Mammary epithelial cell (primary cell): ENCODE results near the gene SMIM12.

Experiments used
- CTCF ChIP-seq, 2 donors: IDR thresholded peaks in 1 of 2; conservative IDR thresholded peaks in 1 of 2; 2 replicates each; pipeline ENCODE4 v1.5.1; 2011 to 2012; ENCODE audit warnings: inconsistent platforms in 2 of 2, low read length in 2 of 2, mild to moderate bottlenecking in 2 of 2, control low read depth in 1 of 2, low read depth in 1 of 2; ENCODE audit not compliant: insufficient read depth in 1 of 2; ENCODE audit errors: extremely low read depth in 1 of 2
- EZH2 ChIP-seq: IDR thresholded peaks from 2 replicates; pipeline ENCODE4 v1.6.1; 2012; ENCODE audit warnings: low read length, inconsistent platforms, borderline replicate concordance

DNA sequence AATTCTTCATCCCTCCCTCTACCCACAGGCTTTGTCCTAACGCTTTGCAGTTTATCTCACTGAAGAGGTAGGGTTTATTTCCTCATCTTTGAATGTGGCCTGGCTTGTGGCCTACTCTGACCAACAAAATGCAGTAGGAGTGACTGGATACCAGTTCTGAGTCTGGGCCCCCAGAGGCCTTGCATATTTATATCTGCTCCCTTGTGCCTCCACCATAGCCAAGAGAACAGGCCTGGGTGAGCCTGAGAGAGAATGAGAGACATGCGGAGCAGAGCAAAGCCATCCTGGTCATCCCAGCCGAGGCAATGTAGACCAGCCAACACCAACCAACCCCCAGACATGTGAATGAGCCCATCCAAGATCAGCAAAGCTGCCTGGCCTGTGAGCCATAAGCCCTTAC, 30.3 kb downstream of the SMIM12 start:
- no peak for TF ChIP-seq CTCF (conservative IDR thresholded peaks at IDR 0.05 in 1 of 2, IDR thresholded peaks at IDR 0.05 in 1 of 2; ENCODE audit: extremely low read depth in 1 of 2, insufficient read depth in 1 of 2, low read depth in 1 of 2, low read length in 2 of 2)
- no peak for TF ChIP-seq EZH2
